BLaER1 treated with 17β-estradiol and CSF1 and Interleukin-3, amounts not matched to agents 10 nM and 100 nM (cell line): ENCODE measurements around the gene GRAMD1B.

Experiments
- H3K27ac ChIP-seq, 11 experiments: shearing (Covaris generic); formaldehyde crosslinking; 2 replicates each; pipeline ENCODE4 v1.8.1; 2022
- H3K27me3 ChIP-seq, 11 experiments: shearing (Covaris generic); formaldehyde crosslinking; 2 replicates each; pipeline ENCODE4 v1.8.1; 2022
- H3K36me3 ChIP-seq, 11 experiments: shearing (Covaris generic); formaldehyde crosslinking; 2 replicates each; pipeline ENCODE4 v1.8.1; 2022
- H3K4me1 ChIP-seq, 10 experiments: shearing (Covaris generic); formaldehyde crosslinking; 2 replicates each; pipeline ENCODE4 v1.8.1; 2022
- H3K4me2 ChIP-seq, 11 experiments: shearing (Covaris generic); formaldehyde crosslinking; 2 replicates each; pipeline ENCODE4 v1.8.1; 2022
- H3K4me3 ChIP-seq, 10 experiments: shearing (Covaris generic); formaldehyde crosslinking; 2 replicates each; pipeline ENCODE4 v1.8.1; 2022
- H3K9ac ChIP-seq, 11 experiments: shearing (Covaris generic); formaldehyde crosslinking; 2 replicates each; pipeline ENCODE4 v1.8.1; 2022
- H3K9me3 ChIP-seq, 11 experiments: shearing (Covaris generic); formaldehyde crosslinking; replicated peaks in 1 of 11; 2 replicates each; pipeline ENCODE4 v1.8.1; 2022
- H4K20me1 ChIP-seq, 11 experiments: shearing (Covaris generic); formaldehyde crosslinking; 2 replicates each; pipeline ENCODE4 v1.8.1; 2022
- Cebpa-rat ChIP-seq, 11 experiments: shearing (Covaris generic); IDR thresholded peaks; 2 replicates each; pipeline ENCODE4 v1.8.1; 2022

Gene GRAMD1B

GRCh38 chr11:123473941-123474677, 44.0 kb downstream of the GRAMD1B start:
- Histone ChIP-seq H3K4me3 (no peak overlapping the region), H4K20me1 (peaks cover 0 to 6% (median 0%) of the 10 kb centered on the region in 11 experiments; a peak in 6 of 22 replicates), H3K9me3 (no peaks in the 10 kb centered on the region), H3K27ac (peak overlapping the region in 5 of 11 experiments; percentile 0 to 30 (median 20); a peak in 3 of 22 replicates), H3K27me3 (no peaks in the 10 kb centered on the region), H3K4me2 (peak overlapping the region in 10 of 11 experiments; percentile 5 to 77 (median 39); a peak in 19 of 22 replicates), H3K36me3 (no peaks in the 10 kb centered on the region), H3K9ac (peak overlapping the region in 2 of 11 experiments; percentile 9 to 25; a peak in 1 of 22 replicates), H3K4me1 (peaks cover 37 to 55% (median 45%) of the 10 kb centered on the region in 10 experiments)
- no peak for TF ChIP-seq Cebpa-rat (IDR thresholded peaks at IDR 0.05)

GRCh38 chr11:123474994-123475393, 44.9 kb downstream of the GRAMD1B start:
- no peak for TF ChIP-seq Cebpa-rat (IDR thresholded peaks at IDR 0.05)
- Histone ChIP-seq H3K4me3 (no peak overlapping the region), H3K27me3 (peaks cover 0 to 1% (median 0%) of the 10 kb centered on the region in 11 experiments; a peak in 1 of 22 replicates), H3K27ac (peak overlapping the region in 4 of 11 experiments; percentile 0 to 20 (median 13); a peak in 2 of 22 replicates), H3K4me2 (peak overlapping the region in 10 of 11 experiments; percentile 5 to 77 (median 39); a peak in 17 of 22 replicates), H3K36me3 (no peaks in the 10 kb centered on the region), H3K9ac (peak overlapping the region in 1 of 11 experiments; percentile 9; a peak in 1 of 22 replicates), H4K20me1 (peaks cover 0 to 13% (median 0%) of the 10 kb centered on the region in 11 experiments; a peak in 7 of 22 replicates), H3K9me3 (no peaks in the 10 kb centered on the region), H3K4me1 (peaks cover 37 to 64% (median 49%) of the 10 kb centered on the region in 10 experiments)

- Histone ChIP-seq H3K9ac (no peak overlapping the region), H3K4me3 (no peak overlapping the region), H3K4me2 (peak overlapping the region in 7 of 11 experiments; percentile 5 to 77 (median 56); a peak in 8 of 22 replicates), H3K27ac (no peak overlapping the region), H3K36me3 (no peaks in the 10 kb centered on the region), H3K9me3 (no peaks in the 10 kb centered on the region), H3K27me3 (peaks cover 0 to 5% (median 0%) of the 10 kb centered on the region in 11 experiments; a peak in 2 of 22 replicates), H4K20me1 (peaks cover 0 to 17% (median 3%) of the 10 kb centered on the region in 11 experiments; a peak in 8 of 22 replicates), H3K4me1 (peaks cover 37 to 68% (median 52%) of the 10 kb centered on the region in 10 experiments)
- no peak for TF ChIP-seq Cebpa-rat (IDR thresholded peaks at IDR 0.05)
Observed at GRCh38 chr11:123475469-123475868, 45.4 kb downstream of the GRAMD1B start.

GRCh38 chr11:123477205-123477907, 47.3 kb downstream of the GRAMD1B start:
- Histone ChIP-seq H3K4me2 (peak overlapping the region in 7 of 11 experiments; percentile 22 to 68 (median 57); a peak in 7 of 22 replicates), H3K27ac (peak overlapping the region in 2 of 11 experiments; percentile 31 to 75; a peak in 2 of 22 replicates), H3K4me3 (no peak overlapping the region), H3K27me3 (peaks cover 0 to 22% (median 0%) of the 10 kb centered on the region in 11 experiments; a peak in 5 of 22 replicates), H3K4me1 (peaks cover 44 to 68% (median 56%) of the 10 kb centered on the region in 10 experiments), H3K9ac (no peak overlapping the region), H4K20me1 (peaks cover 0 to 29% (median 7%) of the 10 kb centered on the region in 11 experiments; a peak in 9 of 22 replicates), H3K36me3 (peaks cover 0 to 15% (median 4%) of the 10 kb centered on the region in 11 experiments; a peak in 6 of 22 replicates), H3K9me3 (no peaks in the 10 kb centered on the region)
- no peak for TF ChIP-seq Cebpa-rat (IDR thresholded peaks at IDR 0.05)

- Histone ChIP-seq H3K4me1 (peaks cover 54 to 74% (median 65%) of the 10 kb centered on the region in 10 experiments), H3K4me3 (no peak overlapping the region), H3K4me2 (peak overlapping the region; percentile 37 to 75 (median 60)), H4K20me1 (peaks cover 0 to 39% (median 13%) of the 10 kb centered on the region in 11 experiments; a peak in 14 of 22 replicates), H3K36me3 (peaks cover 0 to 16% (median 4%) of the 10 kb centered on the region in 11 experiments; a peak in 6 of 22 replicates), H3K27me3 (peaks cover 0 to 33% (median 8%) of the 10 kb centered on the region in 11 experiments; a peak in 11 of 22 replicates), H3K27ac (peak overlapping the region in 10 of 11 experiments; percentile 17 to 75 (median 53); a peak in 17 of 22 replicates), H3K9ac (peak overlapping the region in 8 of 11 experiments; percentile 26 to 62 (median 40); a peak in 10 of 22 replicates), H3K9me3 (no peaks in the 10 kb centered on the region)
- TF ChIP-seq Cebpa-rat (IDR thresholded peaks at IDR 0.05), result no peak
Observed at GRCh38 chr11:123478352-123478987, 48.4 kb downstream of the GRAMD1B start.

GRCh38 chr11:123479048-123479837, 49.2 kb downstream of the GRAMD1B start:
- TF ChIP-seq Cebpa-rat (IDR thresholded peaks at IDR 0.05), result peak in 1 of 11 experiments; percentile 43; a peak in 4 of 22 replicates
- Histone ChIP-seq H4K20me1 (peaks cover 0 to 47% (median 21%) of the 10 kb centered on the region in 11 experiments; a peak in 18 of 22 replicates), H3K4me3 (no peak overlapping the region), H3K27ac (peak overlapping the region in 10 of 11 experiments; percentile 17 to 76 (median 53); a peak in 18 of 22 replicates), H3K9me3 (no peaks in the 10 kb centered on the region), H3K9ac (peak overlapping the region in 9 of 11 experiments; percentile 26 to 62 (median 43); a peak in 14 of 22 replicates), H3K36me3 (peaks cover 0 to 16% (median 4%) of the 10 kb centered on the region in 11 experiments; a peak in 6 of 22 replicates), H3K4me2 (peak overlapping the region; percentile 37 to 75 (median 60)), H3K27me3 (peaks cover 0 to 41% (median 11%) of the 10 kb centered on the region in 11 experiments; a peak in 11 of 22 replicates), H3K4me1 (peaks cover 58 to 74% (median 67%) of the 10 kb centered on the region in 10 experiments)

GRCh38 chr11:123480290-123480815, 50.3 kb downstream of the GRAMD1B start:
- TF ChIP-seq Cebpa-rat (IDR thresholded peaks at IDR 0.05), result no peak
- H3K9ac ChIP-seq, result peak overlapping the region in 8 of 11 experiments; percentile 6 to 60 (median 42); a peak in 11 of 22 replicates
- peaks cover 58 to 74% (median 68%) of the 10 kb centered on the region in 10 experiments for H3K4me1 ChIP-seq
- H3K27me3 ChIP-seq, result peaks cover 0 to 42% (median 11%) of the 10 kb centered on the region in 11 experiments; a peak in 11 of 22 replicates
- peak overlapping the region in 10 of 11 experiments; percentile 20 to 76 (median 43); a peak in 17 of 22 replicates for H3K27ac ChIP-seq
- peak overlapping the region; percentile 37 to 75 (median 60) for H3K4me2 ChIP-seq
- H3K9me3 ChIP-seq, result no peaks in the 10 kb centered on the region
- no peak overlapping the region for H3K4me3 ChIP-seq
- H3K36me3 ChIP-seq, result peaks cover 0 to 16% (median 4%) of the 10 kb centered on the region in 11 experiments; a peak in 6 of 22 replicates
- H4K20me1 ChIP-seq, result peaks cover 0 to 54% (median 28%) of the 10 kb centered on the region in 11 experiments; a peak in 18 of 22 replicates
